Dedifferentiated amniotic fluid mesenchymal stem cell (primary cell): ENCODE measurements around the gene TOR4A.
"Not testable (repeated sequence)": the region's sequence is repeated elsewhere in the genome, so short reads cannot be mapped to it uniquely, and the experiment has no call there.

Source experiments
- DNase-seq: peaks from one replicate; pipeline ENCODE4 v3.0.0-alpha.2; 2016; ENCODE audit errors: extremely low spot score

Gene TOR4A

GRCh38 chr9:137252555-137253506 lies 24.7 kb upstream of the TOR4A start:
- DNase-seq, result no peak

DNA sequence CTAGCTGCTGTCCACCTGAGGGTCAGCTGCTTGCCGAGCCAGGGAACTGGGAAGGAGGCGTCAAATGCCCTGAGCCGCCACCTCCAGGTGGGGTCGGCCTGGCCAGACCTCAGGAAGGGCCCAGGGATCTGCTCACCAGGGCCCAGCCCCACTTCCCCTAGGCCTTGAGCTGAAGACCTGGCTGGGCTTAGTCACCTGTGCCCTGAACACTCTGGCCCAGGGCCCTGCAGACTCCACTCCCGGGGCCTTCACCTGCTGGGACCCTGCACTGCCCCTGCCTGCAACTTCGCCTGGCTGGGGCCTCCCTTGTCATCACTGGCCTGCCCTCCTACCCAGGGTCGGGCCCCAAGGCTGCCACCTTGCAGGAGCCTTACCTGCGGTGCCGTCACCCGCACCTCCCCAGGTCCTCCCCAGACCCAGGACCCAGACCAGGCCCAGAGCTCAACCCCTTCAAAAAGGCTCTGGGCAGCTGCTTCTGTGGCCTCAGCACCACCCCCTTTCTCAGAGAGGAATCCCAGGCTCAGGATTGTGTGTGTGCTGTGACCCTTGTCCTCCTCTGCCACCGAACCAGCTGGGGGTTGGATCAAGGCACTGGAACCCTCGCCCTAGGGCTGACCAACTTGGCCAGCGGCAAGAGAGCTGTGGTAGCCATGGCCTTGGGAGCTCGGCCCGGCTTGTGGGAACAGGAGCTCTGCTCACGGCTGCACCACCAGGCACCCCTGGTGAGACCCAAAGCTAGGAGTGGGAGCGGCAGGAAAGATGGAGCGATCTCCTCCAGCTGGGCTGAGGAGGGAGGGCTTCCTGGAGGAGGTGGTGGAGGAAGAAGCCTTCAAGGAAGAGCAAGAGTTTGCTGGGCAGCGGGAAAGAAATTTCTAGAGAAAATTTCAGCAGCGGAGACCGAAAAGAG lies 23.6 kb upstream of the TOR4A start:
- DNase-seq, result no peak

DNA sequence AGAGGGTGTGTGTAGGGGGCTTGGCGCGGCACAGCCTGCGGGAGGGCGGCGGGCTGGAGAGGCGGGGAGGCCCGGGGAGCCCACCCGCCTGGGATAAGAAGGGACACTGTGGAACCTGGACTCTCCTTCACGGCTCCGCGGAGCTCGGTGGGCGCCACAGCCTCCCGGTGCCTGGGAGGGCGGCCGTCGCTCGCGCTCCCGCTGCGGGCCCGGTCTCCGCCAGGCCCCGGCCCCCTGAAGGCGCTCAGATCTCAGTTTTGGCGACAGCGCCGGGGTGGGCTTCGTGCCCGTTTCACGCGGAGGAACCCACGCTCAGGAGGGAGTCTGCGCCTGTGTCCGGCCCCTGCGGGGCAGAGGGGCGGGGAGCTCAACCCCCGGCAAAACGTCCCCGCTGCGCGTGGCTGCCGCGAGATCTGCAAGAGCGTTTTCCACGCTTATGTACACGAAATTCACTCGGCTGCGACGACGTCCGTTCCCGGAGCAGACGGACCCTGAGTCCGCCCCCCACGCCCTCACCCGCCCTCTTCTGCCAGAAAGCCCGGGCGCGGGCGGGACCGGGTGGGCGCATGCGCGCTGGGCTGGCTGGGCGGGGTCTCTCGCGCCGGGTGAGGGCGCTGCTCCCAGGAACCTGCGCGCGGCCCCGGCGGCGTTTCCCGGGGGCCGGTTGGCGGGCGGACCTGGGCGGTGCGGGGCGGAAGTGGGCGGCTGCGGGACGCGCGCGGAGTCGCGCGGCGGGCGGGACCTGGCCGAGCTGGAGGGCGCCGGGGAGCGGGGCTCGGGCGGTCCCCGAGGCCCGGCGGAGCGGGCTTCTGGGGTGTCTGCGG lies 22.7 kb upstream of the TOR4A start, which contains the start of gene NELFB:
Gene NELFB, plus strand, starts transcription at position 704 of the 824 bp plus-strand sequence.
- DNase-seq, result peak; percentile 69

- no peak for DNase-seq
Observed at GRCh38 chr9:137255448-137256114, 21.9 kb upstream of the TOR4A start.

DNA sequence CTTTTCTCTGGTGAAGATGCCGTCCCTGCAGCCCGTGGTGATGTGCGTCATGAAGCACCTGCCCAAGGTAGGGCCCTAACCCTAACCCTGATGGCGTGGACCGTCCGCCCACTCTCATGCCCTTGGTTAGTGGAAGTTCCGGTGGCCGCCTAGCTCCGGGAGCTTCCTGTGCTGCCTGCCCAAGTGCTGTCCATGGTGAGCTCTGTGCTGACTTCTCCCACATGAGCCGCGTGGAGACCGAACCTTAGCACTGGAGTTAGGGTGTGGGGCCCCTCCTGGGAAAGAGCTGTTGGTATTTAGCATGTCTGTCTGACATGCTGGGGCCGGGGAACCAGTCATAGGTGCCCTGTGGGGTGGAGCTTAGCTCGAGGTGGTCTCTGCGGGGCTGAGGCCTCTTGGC lies 21.2 kb upstream of the TOR4A start:
- no peak for DNase-seq

DNA sequence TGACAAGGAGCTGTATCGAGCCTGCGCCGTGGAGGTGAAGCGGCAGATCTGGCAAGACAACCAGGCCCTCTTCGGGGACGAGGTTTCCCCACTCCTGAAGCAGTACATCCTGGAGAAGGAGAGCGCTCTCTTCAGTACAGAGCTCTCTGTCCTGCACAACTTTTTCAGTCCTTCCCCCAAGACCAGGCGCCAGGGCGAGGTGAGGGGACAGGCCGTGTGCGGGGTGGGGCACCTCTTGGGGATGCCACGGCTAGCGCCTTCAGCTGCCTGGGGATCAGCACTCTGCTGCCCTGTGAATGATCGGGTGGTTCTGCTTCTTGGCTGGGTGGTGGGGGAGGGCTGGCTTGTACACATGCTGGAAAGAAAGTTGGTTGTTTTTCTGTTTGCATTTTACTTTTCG lies 20.7 kb upstream of the TOR4A start:
- no peak for DNase-seq

GRCh38 chr9:137262173-137262908 lies 15.2 kb upstream of the TOR4A start:
- DNase-seq, result not testable (repeated sequence)

DNA sequence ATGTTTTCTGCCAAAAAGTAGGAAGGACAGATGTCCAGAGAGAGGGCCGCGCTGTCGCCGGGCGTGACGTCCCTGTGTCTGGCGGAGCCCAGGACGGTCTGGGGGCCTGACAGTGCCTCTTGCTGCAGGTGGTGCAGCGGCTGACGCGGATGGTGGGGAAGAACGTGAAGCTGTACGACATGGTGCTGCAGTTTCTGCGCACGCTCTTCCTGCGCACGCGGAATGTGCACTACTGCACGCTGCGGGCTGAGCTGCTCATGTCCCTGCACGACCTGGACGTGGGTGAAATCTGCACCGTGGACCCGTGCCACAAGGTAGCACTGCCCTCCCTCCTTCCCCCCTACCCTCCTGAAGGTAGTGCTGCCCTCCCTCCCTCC lies 14.6 kb upstream of the TOR4A start:
- no peak for DNase-seq

DNA sequence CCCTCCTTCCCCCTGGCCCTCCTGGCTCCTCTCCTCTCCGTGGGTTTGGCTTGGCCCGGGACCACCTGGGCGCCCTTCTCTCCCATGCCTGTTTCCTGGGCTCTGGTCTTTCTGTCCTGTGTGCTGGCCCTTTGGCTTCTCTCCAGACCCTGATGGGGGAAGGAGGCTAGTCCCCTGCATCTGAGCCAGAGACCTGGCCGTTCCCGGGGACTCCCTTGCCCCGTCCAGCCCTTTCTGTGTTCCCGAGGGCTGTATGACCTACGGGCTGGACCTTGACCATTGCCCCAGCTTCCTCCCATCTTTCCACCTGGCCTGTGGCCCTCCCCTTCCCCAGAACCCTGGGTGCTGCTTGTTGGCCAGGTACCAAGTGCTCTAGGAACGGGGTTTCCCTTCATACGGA lies 14.0 kb upstream of the TOR4A start:
- no peak for DNase-seq

GRCh38 chr9:137264067-137264466 lies 13.5 kb upstream of the TOR4A start:
- DNase-seq, result no peak

DNA sequence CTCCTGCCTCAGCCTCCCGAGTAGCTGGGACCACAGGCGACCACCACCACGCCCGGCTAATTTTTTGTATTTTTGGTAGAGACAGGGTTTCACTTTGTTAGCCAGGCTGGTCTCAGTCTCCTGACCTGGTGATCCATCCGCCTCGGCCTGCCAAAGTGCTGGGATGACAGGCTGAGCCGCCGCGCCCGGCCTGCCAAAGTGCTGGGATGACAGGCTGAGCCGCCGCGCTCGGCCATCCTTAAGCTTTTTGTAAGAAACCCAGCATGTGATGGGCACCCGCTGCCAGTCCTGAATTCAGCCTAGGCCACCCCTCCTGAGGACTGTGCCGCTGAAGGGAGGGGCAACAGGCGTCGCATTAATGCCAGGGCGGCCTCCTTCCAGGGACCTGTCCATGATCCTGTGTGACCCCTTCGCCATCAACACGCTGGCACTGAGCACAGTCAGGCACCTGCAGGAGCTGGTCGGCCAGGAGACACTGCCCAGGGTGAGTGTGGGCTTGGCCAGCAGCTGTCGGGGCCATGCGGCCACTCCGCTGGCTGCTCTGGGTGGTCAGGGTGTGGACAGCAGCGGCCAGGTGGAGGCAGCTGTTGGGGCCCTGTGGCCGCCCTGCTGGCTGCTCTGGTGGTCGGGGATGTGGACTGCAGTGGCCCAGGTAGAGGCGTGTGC lies 11.9 kb upstream of the TOR4A start:
- DNase-seq, result no peak

DNA sequence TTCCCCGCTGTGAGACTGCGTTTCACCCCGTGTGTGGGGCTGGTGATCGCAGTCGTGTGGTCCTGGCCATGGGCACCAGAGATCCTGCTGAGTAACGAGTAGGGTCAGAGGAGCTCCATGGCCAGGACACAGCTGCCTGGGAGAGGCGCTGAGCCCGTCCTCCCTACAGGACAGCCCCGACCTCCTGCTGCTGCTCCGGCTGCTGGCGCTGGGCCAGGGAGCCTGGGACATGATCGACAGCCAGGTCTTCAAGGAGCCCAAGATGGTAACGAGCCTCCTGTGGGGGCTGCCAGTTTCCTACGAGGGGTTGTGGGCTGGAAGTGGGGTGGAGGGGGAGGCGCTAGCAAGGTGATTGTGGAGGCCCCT lies 11.4 kb upstream of the TOR4A start:
- no peak for DNase-seq

DNA sequence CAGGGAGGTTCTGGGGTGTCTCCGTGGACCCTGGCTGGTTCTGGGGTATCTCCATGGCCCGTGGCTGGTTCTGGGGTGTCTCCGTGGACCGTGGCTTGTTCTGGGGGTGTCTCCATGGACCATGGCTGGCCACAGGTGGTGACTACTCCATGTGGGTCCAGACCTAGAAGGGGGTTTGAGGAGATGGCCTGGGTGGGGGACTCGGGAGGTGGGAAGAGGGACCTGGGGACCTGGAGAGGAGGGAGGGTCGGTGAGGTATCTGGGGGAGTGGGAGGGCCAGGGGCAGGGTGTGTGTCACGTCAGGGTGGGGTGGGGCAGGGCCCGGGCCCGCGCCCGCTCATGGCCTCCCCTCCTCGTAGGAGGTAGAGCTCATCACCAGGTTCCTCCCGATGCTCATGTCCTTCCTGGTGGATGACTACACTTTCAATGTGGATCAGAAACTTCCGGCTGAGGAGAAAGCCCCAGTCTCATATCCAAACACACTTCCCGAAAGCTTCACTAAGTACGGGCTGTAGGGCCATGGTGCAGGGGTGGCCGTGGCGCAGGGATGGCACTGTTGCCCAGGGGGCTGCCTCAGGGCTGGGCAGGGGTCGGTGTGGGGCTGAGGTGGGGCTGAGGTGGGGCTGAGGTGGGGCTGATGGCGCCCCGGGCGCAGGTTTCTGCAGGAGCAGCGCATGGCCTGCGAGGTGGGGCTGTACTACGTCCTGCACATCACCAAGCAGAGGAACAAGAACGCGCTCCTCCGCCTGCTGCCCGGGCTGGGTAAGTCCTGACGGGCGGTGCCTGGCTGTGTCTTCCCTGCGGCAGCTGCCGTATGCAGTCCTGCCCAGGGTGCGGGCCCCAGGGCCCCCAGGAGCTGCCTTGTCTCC lies 10.7 kb upstream of the TOR4A start:
- DNase-seq, result no peak

GRCh38 chr9:137267933-137268355 lies 9.6 kb upstream of the TOR4A start:
- no peak for DNase-seq

- DNase-seq, result no peak
Observed at GRCh38 chr9:137268538-137269201, 8.9 kb upstream of the TOR4A start.

- no peak for DNase-seq
Observed at GRCh38 chr9:137269231-137269772, 8.2 kb upstream of the TOR4A start.

DNA sequence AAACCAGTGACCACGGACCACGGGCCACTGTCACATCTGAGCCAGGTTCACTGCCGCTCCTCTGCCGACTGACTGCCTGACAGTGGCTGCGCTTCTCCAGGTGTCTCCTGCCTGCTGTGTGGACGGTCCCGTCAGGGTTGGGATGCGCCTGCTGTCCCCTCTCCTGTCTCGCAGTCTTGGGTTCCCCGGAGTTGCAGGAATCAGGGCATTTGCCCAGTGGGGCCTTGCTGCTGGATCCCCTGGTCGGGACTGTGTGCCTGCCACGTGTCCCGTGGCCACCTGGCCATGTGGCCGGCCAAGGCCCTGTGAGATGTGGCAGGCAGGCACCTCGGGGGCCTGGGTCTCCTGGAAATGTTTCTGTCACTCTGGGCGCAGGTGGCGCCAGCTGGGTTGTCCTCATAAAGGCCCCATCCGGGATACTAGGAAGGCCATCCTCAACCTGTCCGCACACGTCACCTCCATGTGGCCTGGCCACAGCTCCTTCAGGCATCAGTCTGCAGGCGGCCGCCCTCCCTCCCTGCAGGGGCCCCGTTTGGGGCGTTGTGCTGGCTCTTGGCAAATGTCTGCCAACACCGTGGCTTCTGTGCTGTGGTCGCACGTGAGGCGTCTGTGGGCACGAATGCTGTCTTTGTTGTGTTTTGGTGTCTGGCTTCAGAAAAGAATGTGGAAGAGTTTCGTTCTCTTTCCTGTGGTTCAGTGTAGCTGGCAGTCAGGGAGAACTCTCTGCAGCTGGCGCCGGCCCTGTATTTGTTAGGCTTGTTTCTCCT lies 6.4 kb upstream of the TOR4A start:
- DNase-seq, result no peak
